Neuronal stem cell (in vitro differentiated cells): ENCODE measurements around the gene PRUNE2. TPM values are rescaled to one million over a fixed set of nuclear protein-coding genes. Genes with fewer than 3 reads are reported as not detected.

ENCODE experiments used
- DNase-seq: peaks from one replicate; pipeline ENCODE4 v3.0.0-alpha.2; 2013; ENCODE audit warnings: low spot score
- H2AFZ ChIP-seq: one replicate; pipeline ENCODE4 v1.6.1; 2013; ENCODE audit warnings: mild to moderate bottlenecking, low read length, inconsistent platforms
- H2AK5ac ChIP-seq: 2 replicates; pipeline ENCODE4 v1.6.1; 2013; ENCODE audit warnings: low read depth, mild to moderate bottlenecking, inconsistent platforms, low read length, moderate library complexity, mixed read lengths
- H2BK120ac ChIP-seq: 2 replicates; pipeline ENCODE4 v1.6.1; 2013; ENCODE audit warnings: low read depth, mild to moderate bottlenecking, inconsistent platforms, low read length, moderate library complexity, mixed read lengths
- H2BK12ac ChIP-seq: one replicate; pipeline ENCODE4 v1.6.1; 2013; ENCODE audit warnings: low read length, inconsistent platforms
- H2BK15ac ChIP-seq: 2 replicates; pipeline ENCODE4 v1.6.1; 2013; ENCODE audit warnings: mild to moderate bottlenecking, low read length, inconsistent platforms, mixed read lengths
- H2BK5ac ChIP-seq: one replicate; pipeline ENCODE4 v1.6.1; 2013; ENCODE audit warnings: inconsistent platforms, mild to moderate bottlenecking, low read length, moderate library complexity
- H3K14ac ChIP-seq: one replicate; pipeline ENCODE4 v1.6.1; 2013; ENCODE audit warnings: low read length, inconsistent platforms
- H3K18ac ChIP-seq: 2 replicates; pipeline ENCODE4 v1.6.1; 2013; ENCODE audit warnings: low read length, inconsistent platforms
- H3K23ac ChIP-seq: 2 replicates; pipeline ENCODE4 v1.6.1; 2013; ENCODE audit warnings: low read depth, mild to moderate bottlenecking, mixed read lengths, low read length, inconsistent platforms; ENCODE audit not compliant: poor library complexity
- H3K27ac ChIP-seq: replicated peaks from 3 replicates; pipeline ENCODE4 v1.5.1; 2013; ENCODE audit warnings: low read length, inconsistent platforms
- H3K27me3 ChIP-seq, 3 experiments: 2 replicates each; pipeline ENCODE4 v1.6.1; 2013; ENCODE audit warnings: low read length in 3 of 3, mild to moderate bottlenecking in 2 of 3, inconsistent platforms in 1 of 3, low read depth in 1 of 3, mixed read lengths in 1 of 3, moderate library complexity in 1 of 3; ENCODE audit not compliant: control insufficient read depth in 3 of 3, insufficient read depth in 3 of 3
- H3K36me3 ChIP-seq, 2 donors: replicated peaks in 1 of 2; 2 replicates each; pipeline ENCODE4 v1.6.1; 2013; ENCODE audit warnings: low read length in 2 of 2; ENCODE audit not compliant: control insufficient read depth in 2 of 2, insufficient read depth in 2 of 2
- H3K4ac ChIP-seq: 2 replicates; pipeline ENCODE4 v1.6.1; 2013; ENCODE audit warnings: inconsistent platforms, mild to moderate bottlenecking, low read length, moderate library complexity
- H3K4me1 ChIP-seq, 2 donors: 1 replicate in 1 of 2; 2 replicates in 1 of 2; pipeline ENCODE4 v1.6.1; 2013; ENCODE audit warnings: low read length in 2 of 2, low read depth in 1 of 2; ENCODE audit not compliant: control insufficient read depth in 2 of 2, insufficient read depth in 1 of 2
- H3K4me2 ChIP-seq: one replicate; pipeline ENCODE4 v1.6.1; 2013; ENCODE audit warnings: mild to moderate bottlenecking, low read length, inconsistent platforms; ENCODE audit not compliant: insufficient read depth, poor library complexity, severe bottlenecking
- H3K4me3 ChIP-seq, 2 donors: 2 replicates each; pipeline ENCODE4 v1.5.1; 2013; ENCODE audit warnings: low read length in 2 of 2, mild to moderate bottlenecking in 2 of 2, inconsistent platforms in 1 of 2, moderate library complexity in 1 of 2
- H3K79me1 ChIP-seq: one replicate; pipeline ENCODE4 v1.6.1; 2013; ENCODE audit warnings: low read depth, mild to moderate bottlenecking, inconsistent platforms, low read length, moderate library complexity
- H3K9ac ChIP-seq: one replicate; pipeline ENCODE4 v1.6.1; 2013; ENCODE audit warnings: mild to moderate bottlenecking, low read depth, low read length, inconsistent platforms; ENCODE audit not compliant: poor library complexity
- H3K9me3 ChIP-seq, 2 donors: replicated peaks in 1 of 2; 2 replicates each; pipeline versions ENCODE3 to v1.6.1; 2013; ENCODE audit warnings: low read length in 2 of 2, mild to moderate bottlenecking in 2 of 2, inconsistent platforms in 1 of 2, low read depth in 1 of 2, mixed read lengths in 1 of 2, moderate library complexity in 1 of 2; ENCODE audit not compliant: control insufficient read depth in 2 of 2, insufficient read depth in 1 of 2
- H4K8ac ChIP-seq: one replicate; pipeline ENCODE4 v1.6.1; 2013; ENCODE audit warnings: low read depth, mild to moderate bottlenecking, inconsistent platforms, low read length, moderate library complexity
- H4K91ac ChIP-seq: one replicate; pipeline ENCODE4 v1.6.1; 2013; ENCODE audit warnings: low read length, low read depth, mild to moderate bottlenecking, inconsistent platforms; ENCODE audit not compliant: poor library complexity
- WGBS, 2 donors: extraction: QIAGEN DNeasy Blood & Tissue Kit; methylation state at CpG; one replicate each; pipeline ENCODE4 v1.1.7; 2013; ENCODE audit warnings: missing lambda C conversion rate in 2 of 2, mixed read lengths in 1 of 2; ENCODE audit not compliant: insufficient read length in 2 of 2, insufficient replicate concordance in 1 of 2; ENCODE audit errors: extremely low coverage in 2 of 2; 5-methylcytosine and 5-hydroxymethylcytosine counted together
- small RNA-seq: library from polyadenylated mRNA; stranded (forward); fragments of <200 nt; extraction: miRNeasy Mini kit (QIAGEN cat#:217004); gene quantifications from one replicate; pipeline ENCODE3, GENCODE V24; 2013; ENCODE audit not compliant: insufficient read depth

Gene PRUNE2

DNA sequence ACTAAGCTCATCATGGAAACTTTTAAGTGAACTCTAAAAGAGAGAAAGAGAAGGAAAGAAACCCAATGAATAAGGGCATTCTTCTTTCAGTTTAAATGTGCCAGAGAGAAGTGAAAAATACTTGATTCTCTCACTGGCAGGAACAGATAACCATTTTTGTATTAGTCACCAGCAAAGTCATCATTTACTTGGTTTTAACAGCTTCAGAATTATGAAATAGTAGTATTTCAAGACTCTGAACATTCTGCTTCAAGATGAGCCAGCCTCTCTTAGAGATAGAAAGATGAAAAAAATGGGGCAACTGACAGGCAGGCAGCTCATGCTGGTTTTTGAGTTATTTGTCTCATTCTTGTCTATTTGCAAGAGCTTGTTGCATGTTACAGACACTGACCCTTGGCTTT, 343.4 kb downstream of the PRUNE2 start:
- Histone ChIP-seq H3K14ac (no peak overlapping the region), H3K18ac (no peak overlapping the region), H3K4me3 (no peak overlapping the region), H3K4ac (no peak overlapping the region), H3K9ac (no peak overlapping the region), H3K4me1 (peaks cover 0 to 2% of the 10 kb centered on the region in 2 donors), H2AK5ac (no peak overlapping the region), H3K9me3 (peaks cover 0 to 1% of the 10 kb centered on the region in 2 donors), H3K23ac (no peak overlapping the region), H4K91ac (no peak overlapping the region), H3K36me3 (no peaks in the 10 kb centered on the region), H3K4me2 (no peak overlapping the region), H4K8ac (no peak overlapping the region), H2BK120ac (no peak overlapping the region), H2BK5ac (no peak overlapping the region), H2BK12ac (no peak overlapping the region), H2AFZ (no peak overlapping the region), H3K27ac (no peak overlapping the region), H2BK15ac (no peak overlapping the region), H3K27me3 (peaks cover 0 to 4% (median 0%) of the 10 kb centered on the region in 3 experiments), H3K79me1 (no peaks in the 10 kb centered on the region)
- DNase-seq, result no peak

DNA sequence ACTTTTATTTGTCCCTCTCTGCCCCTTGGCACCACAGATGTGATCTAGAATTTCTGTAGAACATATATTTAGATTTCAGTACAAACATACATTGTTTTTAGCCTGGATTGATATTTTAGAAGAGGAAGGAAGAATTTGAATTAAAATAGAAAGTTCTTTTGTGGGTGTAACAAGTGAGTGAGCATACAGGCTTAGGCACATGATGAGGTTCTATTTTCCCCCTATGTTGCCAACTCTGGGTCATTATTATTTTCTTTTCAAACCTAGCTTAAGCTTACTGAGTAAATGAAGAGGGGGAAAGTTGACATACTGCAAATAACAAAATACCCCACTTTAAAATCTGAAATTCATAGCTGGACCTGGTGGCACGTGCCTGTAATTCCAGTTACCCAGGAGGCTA, 344.0 kb downstream of the PRUNE2 start:
- H2BK12ac ChIP-seq, result no peak overlapping the region
- no peak overlapping the region for H3K4ac ChIP-seq
- DNase-seq, result no peak
- H4K8ac ChIP-seq, result no peak overlapping the region
- no peak overlapping the region for H3K4me3 ChIP-seq
- H3K36me3 ChIP-seq, result no peaks in the 10 kb centered on the region
- H3K27me3 ChIP-seq, result peaks cover 0 to 4% (median 0%) of the 10 kb centered on the region in 3 experiments
- no peak overlapping the region for H3K4me2 ChIP-seq
- no peak overlapping the region for H3K18ac ChIP-seq
- H2BK15ac ChIP-seq, result no peak overlapping the region
- peaks cover 0 to 1% of the 10 kb centered on the region in 2 donors for H3K9me3 ChIP-seq
- no peak overlapping the region for H2BK5ac ChIP-seq
- H2AFZ ChIP-seq, result no peak overlapping the region
- H3K23ac ChIP-seq, result no peak overlapping the region
- H3K27ac ChIP-seq, result no peak overlapping the region
- H3K79me1 ChIP-seq, result no peaks in the 10 kb centered on the region
- no peak overlapping the region for H2BK120ac ChIP-seq
- no peak overlapping the region for H4K91ac ChIP-seq
- no peak overlapping the region for H3K14ac ChIP-seq
- H2AK5ac ChIP-seq, result no peak overlapping the region
- WGBS, 2 donors, result no CpG with 5 or more reads among the region's 1 CpG
- no peak overlapping the region for H3K9ac ChIP-seq
- peaks cover 0 to 2% of the 10 kb centered on the region in 2 donors for H3K4me1 ChIP-seq

Small RNA genes lying within 50 kb of the gene (small RNA-seq; reads per million reads assigned to genes)
- gene AL359314.1, result not detected
